Frontal cortex (tissue), 4 donors: ENCODE measurements around the gene EXOC2. TPM values are rescaled to one million over a fixed set of nuclear protein-coding genes. Genes with fewer than 3 reads are reported as not detected.

Source experiments
- DNase-seq, 2 donors: peaks; one replicate each; pipeline ENCODE4 v3.0.0; 2012; ENCODE audit warnings: low spot score in 2 of 2
- FAIRE-seq: peaks from 2 replicates; lab custom pipeline; 2012; peaks lifted over from hg19 to GRCh38; lab: Jason Lieb, UNC
- total RNA-seq: library from RNA; depleted of rRNA; stranded (reverse); fragments of >200 nt; gene quantifications from one replicate; pipeline ENCODE4 v1.2.3, GENCODE V29; 2014
- donor health status: control.
- donor health status: control.
- donor health status: control.

The EXOC2 gene
- total RNA-seq, 1 donor from 2014 or later: 61.6 TPM

DNA sequence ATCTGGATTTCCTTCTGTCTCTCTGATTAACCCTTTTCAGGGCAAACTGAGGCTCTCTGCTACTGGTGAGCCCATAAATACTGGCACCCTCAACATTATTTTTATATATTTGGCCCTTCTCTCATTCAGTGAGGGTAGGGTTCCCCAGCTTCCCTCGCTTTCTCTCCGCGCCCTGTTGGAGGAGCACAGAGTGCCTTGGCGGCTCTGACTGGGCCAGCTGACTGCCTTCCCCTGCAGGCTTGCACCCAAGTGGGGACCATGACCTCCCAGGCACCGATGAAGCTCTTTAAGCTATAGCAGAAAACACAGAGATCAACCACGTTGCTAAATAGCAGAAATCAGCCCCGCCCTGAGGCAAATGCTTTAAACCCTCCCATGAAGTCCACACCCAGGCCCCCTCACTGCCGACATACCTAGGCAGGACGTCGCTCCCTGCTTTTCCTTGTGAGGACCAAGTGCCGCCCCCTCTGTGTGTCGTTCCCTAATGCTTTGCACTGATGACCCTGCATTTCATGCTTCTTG is 141.0 kb downstream of the EXOC2 start:
- no peak for DNase-seq
- no peak for FAIRE-seq

DNA sequence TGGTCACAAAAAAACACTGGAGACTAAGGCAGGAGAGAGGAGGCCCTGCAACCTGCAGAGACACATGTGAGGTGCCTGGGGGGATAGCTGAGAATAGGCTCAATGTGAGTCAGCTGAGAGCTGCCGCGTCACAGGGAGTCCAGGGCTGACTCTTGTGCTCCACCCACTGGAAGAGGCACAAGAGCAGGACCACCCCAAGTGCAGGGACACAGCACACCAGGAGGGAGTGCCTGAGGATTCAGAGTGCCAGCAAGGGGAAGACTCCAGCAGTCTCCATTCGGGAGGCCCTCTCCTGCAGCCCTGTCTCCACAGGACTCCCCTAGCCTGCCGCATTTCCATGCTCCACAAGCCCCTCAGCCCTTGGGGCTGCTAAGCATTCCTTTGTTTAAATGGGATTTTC is 141.5 kb downstream of the EXOC2 start:
- FAIRE-seq (no peak), DNase-seq (peak in 1 of 2 donors; percentile 29)

DNA sequence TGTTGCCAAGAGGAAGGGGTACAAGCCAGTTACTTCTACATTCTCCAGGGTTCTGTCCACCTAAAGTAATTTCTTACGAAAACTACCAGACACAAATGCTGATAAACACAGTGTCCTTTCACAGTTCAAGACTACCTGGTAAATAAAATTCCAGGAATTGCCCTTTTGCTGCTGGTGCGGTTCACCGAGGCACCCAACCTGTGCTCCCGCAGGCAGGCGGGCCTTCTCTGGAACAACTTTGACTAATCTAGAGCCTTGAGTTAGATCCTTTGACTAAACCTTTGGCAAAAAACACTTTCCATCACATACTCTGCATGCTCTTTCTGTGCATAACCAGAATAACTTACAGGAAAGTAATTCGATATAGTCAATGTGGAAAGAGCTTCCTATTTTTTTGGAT is 143.0 kb downstream of the EXOC2 start:
- FAIRE-seq: no peak

DNA sequence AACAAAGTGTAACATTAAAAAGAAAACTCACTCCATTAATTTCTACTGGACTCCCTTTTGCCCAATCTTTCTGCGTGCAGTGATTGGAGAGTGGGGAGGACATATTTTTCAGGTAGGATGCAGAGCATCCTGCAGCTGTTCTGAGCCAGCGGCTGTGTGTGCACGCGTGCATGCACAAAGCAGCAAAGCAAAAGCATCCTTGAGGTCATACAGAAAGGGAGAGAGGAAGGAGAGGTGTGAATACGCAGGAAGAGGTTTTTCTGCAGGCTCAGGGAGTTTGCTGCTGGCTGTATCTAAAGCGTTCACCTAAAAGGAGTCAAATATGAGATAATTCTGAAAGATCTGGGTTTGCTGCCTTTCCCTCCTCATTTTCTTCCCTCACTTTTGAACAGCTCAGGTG is 144.4 kb downstream of the EXOC2 start:
- FAIRE-seq (no peak), DNase-seq (no peak)

More for the DNA sequence above, 143.0 kb downstream of the EXOC2 start:
- no peak for DNase-seq

DNA sequence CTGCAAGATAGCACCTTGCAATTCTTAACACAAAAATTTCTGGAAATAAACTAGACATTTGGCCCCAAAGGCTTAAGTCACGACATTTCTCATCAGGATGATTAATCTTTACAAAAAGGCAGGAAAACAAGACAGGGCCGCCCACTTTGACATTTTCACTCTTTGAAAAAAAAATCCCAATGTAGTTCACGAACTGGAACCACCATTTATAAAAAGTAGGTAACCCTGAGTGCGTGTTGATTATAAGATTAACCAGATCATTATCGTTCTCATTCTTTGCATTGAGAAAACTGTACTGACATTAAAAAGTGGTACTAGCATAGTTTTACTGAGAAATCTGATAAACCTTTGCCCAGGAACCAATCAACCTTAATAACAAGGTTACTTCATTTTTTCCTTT is 144.8 kb downstream of the EXOC2 start:
- FAIRE-seq (no peak), DNase-seq (no peak)

DNA sequence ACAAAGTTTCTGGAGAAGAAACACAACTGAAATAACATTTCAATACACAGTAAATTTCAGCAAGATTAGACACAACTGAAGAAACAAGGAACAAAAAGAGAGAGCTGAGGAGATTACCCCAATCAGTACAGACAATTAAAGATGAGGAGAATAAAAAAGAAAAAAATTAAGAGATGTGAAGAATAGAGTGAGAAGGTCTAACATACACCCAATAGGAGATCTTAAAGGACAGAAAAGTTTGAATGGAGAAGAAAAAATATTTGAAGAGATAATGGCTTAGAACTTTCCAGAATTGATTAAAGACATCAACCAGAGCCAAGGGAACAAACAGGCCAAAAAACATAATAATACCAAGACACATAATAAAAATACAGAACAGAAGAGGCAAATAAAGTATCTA is 152.4 kb downstream of the EXOC2 start:
- FAIRE-seq (no peak), DNase-seq (no peak)

DNA sequence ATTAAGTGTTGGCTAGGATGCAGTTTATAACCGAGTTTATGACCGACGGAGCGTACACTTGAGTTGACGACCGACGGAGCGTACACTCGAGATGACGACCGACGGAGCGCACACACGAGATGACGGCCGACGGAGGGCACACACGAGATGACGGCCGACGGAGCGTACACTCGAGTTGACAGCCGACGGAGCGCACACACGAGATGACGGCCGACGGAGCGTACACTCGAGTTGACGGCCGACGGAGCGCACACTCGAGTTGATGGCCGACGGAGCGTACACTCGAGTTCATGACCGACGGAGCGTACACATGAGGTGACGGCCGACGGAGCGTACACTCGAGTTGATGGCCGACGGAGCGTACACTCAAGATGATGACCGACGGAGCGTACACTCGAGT is 155.8 kb downstream of the EXOC2 start:
- DNase-seq (no peak), FAIRE-seq (no peak)

DNA sequence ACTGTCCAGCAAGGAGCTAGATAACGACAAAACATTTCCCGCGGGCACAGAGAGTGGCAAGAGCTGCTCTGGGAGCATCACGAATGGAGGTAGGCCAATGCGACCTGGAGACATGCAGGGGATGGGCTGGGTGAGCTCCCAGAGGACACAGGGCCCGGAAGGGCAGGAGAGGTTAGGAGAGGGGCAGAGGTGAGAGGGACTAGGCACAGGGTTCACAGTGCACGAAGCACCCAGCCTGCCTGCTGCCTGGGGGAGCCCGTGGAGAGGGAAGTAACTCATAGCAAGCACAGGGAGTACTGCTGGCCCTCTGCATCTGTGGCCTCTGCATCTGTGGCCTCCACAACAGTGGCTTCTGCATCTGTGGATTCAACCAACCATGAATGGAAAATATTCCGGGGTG is 162.5 kb downstream of the EXOC2 start:
- FAIRE-seq (no peak), DNase-seq (no peak)

DNA sequence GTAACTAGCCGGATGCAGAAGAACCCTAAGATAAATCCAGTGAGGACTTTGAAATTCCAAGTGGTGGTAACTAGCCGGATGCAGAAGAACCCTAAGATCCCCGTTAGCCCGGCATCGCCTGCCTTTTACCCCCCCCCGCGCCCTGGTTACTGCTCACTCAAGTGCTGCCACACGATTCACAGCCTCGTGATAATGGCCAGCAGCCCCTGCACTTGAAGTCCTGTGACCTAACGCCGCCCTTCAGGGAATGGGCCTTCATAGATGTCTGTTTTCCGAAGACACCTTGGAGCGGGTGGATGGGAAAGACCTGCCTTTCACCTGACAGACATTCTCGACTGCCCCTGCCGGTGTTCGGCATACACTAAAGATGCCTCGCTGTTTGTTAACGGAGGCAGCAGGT is 163.9 kb downstream of the EXOC2 start:
- DNase-seq (no peak), FAIRE-seq (no peak)

DNA sequence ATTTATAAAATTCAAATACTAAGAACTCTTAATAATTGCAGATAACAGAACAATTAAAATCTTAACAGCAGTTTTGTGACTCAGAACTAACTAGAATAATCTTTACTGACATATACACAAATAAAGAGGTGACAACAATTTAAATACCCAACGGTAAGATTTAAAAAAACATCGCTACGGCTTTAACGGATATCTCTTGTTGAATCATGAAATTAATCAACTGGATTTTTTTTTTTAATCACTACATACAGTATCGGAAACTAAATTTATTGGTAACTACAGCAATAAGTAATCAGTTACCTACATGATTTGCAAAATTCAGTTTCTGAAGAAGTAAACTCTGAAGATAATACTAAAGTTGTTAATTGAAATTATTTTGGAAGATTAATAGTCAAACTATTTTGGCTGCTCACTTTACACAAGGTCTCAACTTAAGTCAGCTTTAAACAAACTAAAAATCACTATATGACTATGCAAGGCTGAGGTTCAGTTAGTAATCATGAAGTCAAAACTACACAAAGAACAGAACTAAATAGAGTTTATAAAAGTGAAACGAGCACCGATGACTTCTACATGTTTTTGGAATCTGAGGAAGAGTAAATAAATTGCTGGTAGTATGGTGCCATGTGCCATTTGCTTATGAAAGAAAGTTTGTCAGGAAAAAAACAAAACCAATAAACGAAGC is 164.8 kb downstream of the EXOC2 start:
- FAIRE-seq (no peak), DNase-seq (no peak)

DNA sequence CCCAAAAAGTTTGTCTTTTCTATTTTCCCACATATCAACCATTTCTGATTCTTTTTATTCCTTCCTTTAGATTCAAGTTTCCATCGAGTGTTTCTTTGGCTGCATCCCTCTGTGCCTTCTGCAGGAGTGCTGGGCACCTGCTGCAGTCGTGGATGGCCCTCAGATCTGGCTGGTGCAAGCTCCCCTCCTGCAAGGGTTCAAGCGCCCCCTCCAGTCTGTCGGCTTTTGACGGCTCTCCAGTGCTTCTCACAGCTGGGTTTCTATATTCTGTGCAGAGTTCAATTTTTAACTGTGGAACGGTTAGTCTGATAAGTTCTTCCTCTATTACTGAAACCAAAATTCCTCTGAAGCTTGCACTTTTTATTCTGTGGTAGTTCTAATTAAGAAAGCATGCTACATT is 168.1 kb downstream of the EXOC2 start:
- DNase-seq (no peak), FAIRE-seq (no peak)

DNA sequence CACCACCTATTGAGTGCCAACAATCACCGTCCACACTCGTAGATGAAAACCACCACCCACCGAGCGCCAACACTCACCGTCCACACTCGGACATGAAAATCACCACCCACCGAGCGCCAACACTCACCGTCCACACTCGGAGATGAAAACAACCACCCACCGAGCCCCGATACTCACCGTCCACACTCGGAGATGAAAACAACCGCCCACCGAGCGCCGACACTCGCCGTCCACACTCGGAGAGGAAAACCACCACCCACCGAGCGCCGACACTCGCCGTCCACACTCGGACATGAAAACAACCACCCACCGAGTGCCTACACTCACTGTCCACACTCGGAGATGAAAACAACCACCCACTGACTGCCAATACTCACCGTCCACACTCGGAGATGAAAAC is 172.1 kb downstream of the EXOC2 start:
- DNase-seq (no peak), FAIRE-seq (no peak)

DNA sequence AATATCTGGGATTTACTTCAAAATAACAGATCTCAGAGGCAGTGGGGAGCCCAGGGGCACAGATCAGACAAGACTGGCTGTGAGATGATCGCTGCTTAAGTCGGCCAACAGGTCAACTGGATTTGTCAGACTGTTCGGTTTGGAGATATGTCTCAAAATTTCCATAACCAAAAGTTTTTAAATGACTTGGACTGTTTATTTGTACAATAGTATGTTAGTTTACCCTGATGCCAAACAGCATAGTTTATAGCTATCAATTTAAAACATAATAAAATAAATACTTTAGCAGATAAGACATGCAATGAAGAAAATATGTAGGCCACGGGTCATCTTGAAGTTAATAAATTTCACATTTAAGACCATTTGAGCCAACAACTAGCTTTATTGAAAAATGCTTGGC is 174.7 kb downstream of the EXOC2 start:
- FAIRE-seq: no peak
- DNase-seq: no peak

DNA sequence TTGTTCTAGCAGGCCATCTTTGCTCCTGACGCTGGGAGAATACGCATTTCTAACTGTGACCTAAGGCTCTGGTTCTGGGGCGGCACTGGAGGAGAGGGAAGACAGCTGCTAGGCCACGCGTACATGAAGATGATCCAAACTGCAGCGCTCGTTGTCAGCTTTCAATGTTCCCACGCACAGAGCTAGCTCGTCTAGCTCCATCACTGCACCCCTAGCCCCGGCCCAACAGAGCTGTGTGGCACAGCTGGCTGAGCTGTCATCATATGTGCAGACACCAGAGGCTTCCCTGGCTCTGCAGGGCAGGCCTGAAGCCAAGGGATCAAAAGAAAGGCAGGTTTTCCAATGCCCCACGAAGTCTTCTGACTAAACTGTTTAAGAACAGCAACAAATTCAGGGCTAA is 176.7 kb downstream of the EXOC2 start:
- FAIRE-seq (no peak), DNase-seq (no peak)

DNA sequence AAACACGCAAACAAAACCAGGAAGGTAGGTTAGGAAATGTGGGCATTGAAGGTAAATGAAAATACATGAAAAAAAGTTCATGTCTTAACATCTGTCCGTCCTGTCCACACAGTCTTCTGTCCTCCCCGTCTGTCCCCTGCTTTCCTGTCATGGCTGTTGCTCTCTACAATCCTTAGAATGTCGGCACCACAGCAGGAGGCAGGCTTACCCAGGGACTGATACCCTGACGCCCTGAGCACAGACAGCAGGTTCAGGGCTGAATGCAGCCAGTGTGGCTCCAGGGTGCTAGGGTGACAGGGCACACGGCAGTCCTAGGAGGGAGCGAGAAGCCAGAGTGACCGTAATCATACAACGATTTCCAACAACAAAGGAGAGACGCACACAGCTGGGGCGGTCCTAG is 177.7 kb downstream of the EXOC2 start:
- no peak for FAIRE-seq
- no peak for DNase-seq

DNA sequence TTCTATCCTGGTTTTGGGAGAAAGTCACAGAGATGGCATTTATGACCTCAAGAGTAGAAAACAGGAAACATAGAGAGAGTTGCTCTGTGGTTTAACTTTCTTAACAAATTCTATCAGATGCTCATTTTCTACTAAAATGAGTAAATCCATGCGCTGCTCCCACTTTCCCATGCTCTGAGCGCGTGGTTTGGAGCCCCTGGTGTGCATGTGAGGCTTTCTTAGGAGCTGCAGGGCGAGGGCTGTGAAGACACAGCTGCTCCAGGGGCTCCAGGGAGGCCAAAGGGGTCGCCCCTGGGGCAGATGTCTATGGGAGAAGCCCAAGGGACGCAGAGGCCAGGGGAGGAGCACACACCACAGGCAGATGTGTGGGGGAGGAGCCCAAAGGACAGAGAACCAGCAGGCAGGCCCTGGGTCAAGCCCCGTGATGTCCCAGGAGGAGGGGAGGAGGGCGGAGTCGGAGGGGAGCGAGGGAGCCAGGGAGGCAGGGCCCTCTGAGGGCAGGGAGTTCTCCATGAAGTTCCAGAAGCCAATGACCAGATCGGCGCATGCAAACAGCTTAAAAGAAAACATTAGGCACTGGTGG is 178.5 kb downstream of the EXOC2 start:
- no peak for FAIRE-seq
- DNase-seq: no peak

DNA sequence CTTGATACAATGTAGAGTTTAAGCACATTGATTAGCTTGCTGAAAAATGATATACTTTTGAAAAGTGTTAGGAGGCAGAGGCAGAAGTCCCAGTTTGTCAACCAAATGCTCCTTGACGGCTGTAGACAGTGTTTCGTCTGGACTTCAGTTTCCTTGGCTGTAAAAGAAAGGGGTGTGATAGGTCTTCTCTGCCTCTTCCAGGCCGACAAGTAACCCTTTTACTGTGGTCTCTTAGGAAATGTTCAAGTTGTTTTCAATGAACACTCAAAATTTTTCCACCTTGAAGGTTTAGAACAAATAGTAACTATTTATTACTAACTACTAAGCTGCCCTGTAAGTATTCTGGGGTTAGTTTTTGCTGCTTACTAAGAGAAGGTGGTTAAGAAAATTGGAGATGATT is 179.0 kb downstream of the EXOC2 start:
- FAIRE-seq: no peak

DNA sequence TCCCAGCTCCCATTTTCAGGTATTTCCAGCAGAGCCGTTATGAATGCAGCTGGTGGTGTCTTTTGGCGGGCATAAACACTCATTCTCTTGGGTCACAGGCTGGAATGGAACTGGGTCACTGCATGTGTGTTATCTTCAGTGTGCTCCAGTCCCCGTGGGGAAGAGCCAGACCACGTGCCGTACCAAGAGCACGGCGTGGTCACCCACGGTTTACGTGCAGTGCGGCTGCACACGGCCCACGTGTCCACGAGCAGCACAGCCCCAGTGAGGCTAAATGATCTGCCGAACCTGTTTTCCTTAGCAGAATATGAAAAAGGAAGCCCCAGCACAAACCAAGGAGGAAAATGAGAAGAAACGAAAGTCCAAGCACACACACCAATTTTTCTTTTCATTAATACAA is 179.9 kb downstream of the EXOC2 start:
- DNase-seq: no peak
- FAIRE-seq: no peak

More for the DNA sequence above, 179.0 kb downstream of the EXOC2 start:
- no peak for DNase-seq

DNA sequence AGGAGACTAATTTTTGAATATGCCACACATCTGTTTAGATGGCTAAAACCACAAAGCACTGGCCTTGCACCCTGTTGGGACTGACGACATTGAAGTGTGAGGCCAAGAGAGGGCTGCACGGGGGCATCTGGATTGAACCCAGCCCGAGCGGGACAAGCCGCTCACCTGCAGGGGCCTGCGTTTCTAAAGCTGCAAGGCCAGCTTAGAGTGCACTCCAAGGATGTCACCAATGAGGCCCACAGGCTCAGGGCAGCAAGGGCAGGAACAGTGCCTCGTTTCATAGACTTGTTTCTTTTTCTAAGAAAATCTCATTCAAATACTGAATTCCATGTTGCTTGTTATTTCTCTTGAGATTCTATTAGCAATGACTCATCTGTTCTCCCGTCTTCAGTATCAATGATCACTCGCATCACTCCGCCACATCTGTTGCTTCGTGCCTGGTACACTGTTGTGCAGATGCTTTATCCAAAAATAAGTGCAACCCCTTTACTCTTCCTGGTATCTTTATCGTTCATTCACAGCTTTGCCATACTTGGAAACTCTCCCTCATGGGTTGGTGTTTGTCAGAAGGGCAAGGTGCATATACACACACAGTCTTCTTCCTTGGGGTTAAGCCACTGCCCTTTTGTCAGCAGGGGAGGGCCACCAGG is 181.3 kb downstream of the EXOC2 start:
- DNase-seq (peak in 1 of 2 donors; percentile 22), FAIRE-seq (no peak)

DNA sequence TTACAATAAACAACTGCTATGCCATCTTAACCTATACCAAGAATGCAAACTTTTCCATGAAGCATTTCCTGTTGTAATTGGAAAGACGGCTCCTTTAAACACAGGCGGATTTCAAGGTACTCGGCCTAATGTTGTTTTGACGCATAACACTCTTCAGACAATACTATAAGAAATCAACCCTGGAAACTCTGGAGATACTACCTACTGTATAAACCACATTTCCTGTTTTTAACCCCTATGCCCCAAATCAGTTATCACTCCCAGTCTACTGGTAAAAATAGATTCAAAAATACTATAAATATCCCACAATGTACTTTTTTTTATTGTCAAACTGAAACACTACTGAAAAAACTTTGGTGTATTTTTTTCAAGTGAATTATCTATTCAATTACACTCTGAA is 183.3 kb downstream of the EXOC2 start:
- no peak for DNase-seq
- no peak for FAIRE-seq

DNA sequence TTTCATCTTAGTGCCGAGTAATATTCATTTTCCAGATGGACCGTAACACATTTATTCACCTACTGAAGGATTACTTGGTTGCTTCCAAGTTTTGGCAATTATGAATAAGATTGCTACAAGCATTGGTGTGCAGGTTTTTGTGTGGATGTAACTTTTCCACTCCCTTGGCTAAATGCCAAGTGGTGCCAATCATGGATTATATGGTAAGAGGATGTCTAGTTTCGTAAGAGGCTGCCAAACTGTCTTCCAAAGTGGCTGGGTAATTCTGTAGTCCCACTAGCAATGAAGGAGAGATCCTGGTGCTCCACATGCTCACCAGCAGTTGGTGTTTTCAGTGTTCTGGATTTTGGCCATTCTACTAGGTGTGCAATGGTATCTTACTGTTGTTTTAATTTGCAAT is 184.3 kb downstream of the EXOC2 start:
- no peak for FAIRE-seq
- no peak for DNase-seq
